ENCODE measurements around the gene NSD2. TPM values are rescaled to one million over a fixed set of nuclear protein-coding genes. Genes with fewer than 3 reads are reported as not detected.
"Not testable (repeated sequence)": the region's sequence is repeated elsewhere in the genome, so short reads cannot be mapped to it uniquely, and the experiment has no call there.

The NSD2 gene
- total RNA-seq, 1 experiment from 2014 or later = 128 TPM

GRCh38 chr4:2009651-2010233, 138.5 kb downstream of the NSD2 start:
- DNase-seq (ENCODE audit: low spot score) = peak; percentile 66
- Mint-ChIP-seq H3K36me3 (peaks cover 9% of the 10 kb centered on the region), H3K4me3 (peak overlapping the region; percentile 85), H3K9me3 (no peaks in the 10 kb centered on the region), H3K4me1 (peaks cover 14% of the 10 kb centered on the region), H3K27ac (no peak overlapping the region), H3K27me3 (ENCODE audit: low read depth) (peaks cover 9% of the 10 kb centered on the region)
- ATAC-seq = peak; percentile 63
- ChIA-PET POLR2A (interaction anchor here (1.1 kb wide), 1 partner anchor 26 kb away, joined by 3 read pairs; no protein-coding TSS in a partner anchor), CTCF (interaction anchor here (0.6 to 1.3 kb wide), 8 partner anchors 10 to 394 kb away, joined by 3 to 4 read pairs (median 3); a partner anchor contains a TSS)
- no peak for TF ChIP-seq MXD4 (CRISPR knock-in tag; IDR thresholded peaks at IDR 0.05; ENCODE audit: borderline replicate concordance)
- TF ChIP-seq ZNF263 (CRISPR knock-in tag; IDR thresholded peaks at IDR 0.05; ENCODE audit: low read depth) = 0 out of 2 replicates have a peak, but pooled peaks have one; percentile 12
- TF ChIP-seq JAZF1 (CRISPR knock-in tag; IDR thresholded peaks at IDR 0.05) = no peak

- Mint-ChIP-seq H3K27ac (no peak overlapping the region), H3K27me3 (ENCODE audit: low read depth) (peaks cover 9% of the 10 kb centered on the region), H3K4me1 (peaks cover 14% of the 10 kb centered on the region), H3K4me3 (no peak overlapping the region), H3K36me3 (no peaks in the 10 kb centered on the region), H3K9me3 (no peaks in the 10 kb centered on the region)
- DNase-seq (ENCODE audit: low spot score) = no peak
- TF ChIP-seq ZBTB43 (CRISPR knock-in tag; IDR thresholded peaks at IDR 0.05) (no peak), ZNF416 (CRISPR knock-in tag; IDR thresholded peaks at IDR 0.05) (no peak), GABPB1 (CRISPR knock-in tag; IDR thresholded peaks at IDR 0.05) (no peak)
- CTCF ChIA-PET = interaction anchor here (0.6 kb wide), 1 partner anchor 31 kb away, joined by 3 read pairs; no protein-coding TSS in a partner anchor
- POLR2A ChIA-PET = no interaction called here
- ATAC-seq = no peak
Measured at GRCh38 chr4:2011583-2011982, 140.4 kb downstream of the NSD2 start.

- peaks cover 1% of the 10 kb centered on the region; the same call in 1 of the 2 replicates for H3K4me1 Mint-ChIP-seq
- no peak for ATAC-seq
- TF ChIP-seq JUN (CRISPR knock-in tag; IDR thresholded peaks at IDR 0.05) = no peak
- TF ChIP-seq PRDM15 (CRISPR knock-in tag; IDR thresholded peaks at IDR 0.05) = no peak
- no peak for TF ChIP-seq ZBTB43 (CRISPR knock-in tag; IDR thresholded peaks at IDR 0.05)
- no peak for TF ChIP-seq TP53 (CRISPR knock-in tag; IDR thresholded peaks at IDR 0.05)
- TF ChIP-seq RORB (CRISPR knock-in tag; IDR thresholded peaks at IDR 0.05) = no peak
- TF ChIP-seq NFATC4 (CRISPR knock-in tag; IDR thresholded peaks at IDR 0.05) = no peak
- TF ChIP-seq OVOL2 (CRISPR knock-in tag; IDR thresholded peaks at IDR 0.05; ENCODE audit: borderline replicate concordance) = no peak
- no peak for TF ChIP-seq ZNF416 (CRISPR knock-in tag; IDR thresholded peaks at IDR 0.05)
- TF ChIP-seq ERG (CRISPR knock-in tag; IDR thresholded peaks at IDR 0.05) = no peak
- no peak for TF ChIP-seq ZNF317 (CRISPR knock-in tag; IDR thresholded peaks at IDR 0.05; ENCODE audit: borderline replicate concordance, low read depth)
- TF ChIP-seq USF2 (CRISPR knock-in tag; IDR thresholded peaks at IDR 0.05) = no peak
- TF ChIP-seq FOXK1 (CRISPR knock-in tag; IDR thresholded peaks at IDR 0.05) = no peak
- TF ChIP-seq IRF2 (CRISPR knock-in tag; IDR thresholded peaks at IDR 0.05; ENCODE audit: borderline replicate concordance, low read depth) = no peak
- TF ChIP-seq FOXJ3 (CRISPR knock-in tag; IDR thresholded peaks at IDR 0.05; ENCODE audit: borderline replicate concordance) = no peak
- ChIA-PET POLR2A (no interaction called here), CTCF (no interaction called here)
- H3K4me3 Mint-ChIP-seq = no peak overlapping the region
- no peaks in the 10 kb centered on the region for H3K9me3 Mint-ChIP-seq
- H3K27me3 Mint-ChIP-seq (ENCODE audit: low read depth) = peaks cover 16% of the 10 kb centered on the region
- DNase-seq (ENCODE audit: low spot score) = no peak
- H3K36me3 Mint-ChIP-seq = no peaks in the 10 kb centered on the region
- no peak overlapping the region for H3K27ac Mint-ChIP-seq
Measured at GRCh38 chr4:2015008-2015407, 143.8 kb downstream of the NSD2 start.

GRCh38 chr4:2021358-2022018, 150.3 kb downstream of the NSD2 start:
- H3K27ac Mint-ChIP-seq; DNase-seq (ENCODE audit: low spot score); CTCF ChIA-PET; H3K4me3 Mint-ChIP-seq; POLR2A ChIA-PET; H3K36me3 Mint-ChIP-seq; ATAC-seq: not testable (repeated sequence)
- Mint-ChIP-seq H3K4me1 (peaks cover 10% of the 10 kb centered on the region), H3K9me3 (peaks cover 14% of the 10 kb centered on the region), H3K27me3 (ENCODE audit: low read depth) (peaks cover 36% of the 10 kb centered on the region)

All from WTC11 (cell line).